ENCODE data around the gene TUG1. TPM values are rescaled to one million over a fixed set of nuclear protein-coding genes. Genes with fewer than 3 reads are reported as not detected.

Gene TUG1
- total and polyA plus RNA-seq, 9 of the 15 experiments (the other 6 are each of a cell fraction or from before 2014, with no cell fraction given): 24.7 to 132 (median 58.9) TPM

- TF ChIP-seq POLR2A (conservative IDR thresholded peaks at IDR 0.05): no peak
- TF ChIP-seq SAFB2 (IDR thresholded peaks at IDR 0.05; ENCODE audit: borderline replicate concordance, low read depth, low read length, severe bottlenecking): no peak
- no peak for TF ChIP-seq HDGF (IDR thresholded peaks at IDR 0.05)
- TF ChIP-seq ZNF444 (CRISPR knock-in tag; IDR thresholded peaks at IDR 0.05): no peak
- TF ChIP-seq ZBTB34 (CRISPR knock-in tag; IDR thresholded peaks at IDR 0.05): no peak
- no peak for TF ChIP-seq ZNF511 (CRISPR knock-in tag; IDR thresholded peaks at IDR 0.05)
- TF ChIP-seq UBTF (IDR thresholded peaks at IDR 0.05; ENCODE audit: borderline replicate concordance in 1 of 2, low read depth in 2 of 2, low read length in 2 of 2): no peak
- ChIA-PET POLR2A (interaction anchor here (1.0 kb wide), 1 partner anchor 15 kb away, joined by 3 read pairs; the partner anchor contains the start of genes MORC2 and TUG1), CTCF (ENCODE audit: low intra/inter-chr PET ratio) (no interaction called here)
- intact Hi-C loops (cut with micrococcal nuclease): no loop called here
- Histone ChIP-seq H3K9me3 (replicated peaks; ENCODE audit: control insufficient read depth, insufficient read depth, low read depth, low read length) (no peaks in the 10 kb centered on the region), H3K4me2 (ENCODE audit: insufficient read depth, low read length) (no peak overlapping the region), H3K27ac (ENCODE audit: extremely low read depth, low read depth, low read length) (no peak overlapping the region), H3K79me2 (ENCODE audit: control insufficient read depth, insufficient read depth, low read length) (0 out of 3 replicates have a peak, but pooled peaks cover 3% of the 10 kb centered on the region), H3K4me3 (no peak overlapping the region), H3K27me3 (ENCODE audit: control insufficient read depth in 2 of 2, insufficient read depth in 2 of 2, low read length in 2 of 2) (no peaks in the 10 kb centered on the region), H3K36me3 (ENCODE audit: control insufficient read depth, insufficient read depth, low read length) (peaks cover 90% of the 10 kb centered on the region), H3K9me1 (ENCODE audit: control insufficient read depth, insufficient read depth, low read length) (no peaks in the 10 kb centered on the region), H3K4me1 (replicated peaks in 1 of 2; ENCODE audit: control insufficient read depth in 2 of 2, insufficient read depth in 2 of 2, low read length in 2 of 2) (no peaks in the 10 kb centered on the region), H3K9ac (ENCODE audit: insufficient read depth in 1 of 2, low read depth in 2 of 2, low read length in 2 of 2) (no peak overlapping the region), H4K20me1 (replicated peaks; ENCODE audit: control insufficient read depth, insufficient read depth, low read length) (no peaks in the 10 kb centered on the region), H2AFZ (ENCODE audit: low read depth, low read length) (no peak overlapping the region)
- DNase-seq (ENCODE audit: extremely low read depth in 1 of 4, low spot score in 3 of 4) (no peak), FAIRE-seq (no peak), ATAC-seq (no peak)
- 100% methylated on average over 1 of the region's 2 CpGs for WGBS (ENCODE audit: insufficient coverage, low coverage, missing lambda C conversion rate)
- in situ Hi-C loops (cut with MboI): loop anchor here (5.0 to 10.0 kb wide), 2 partner anchors 134 to 202 kb away; no protein-coding TSS in a partner anchor
- no TSS peak for BruUV-seq (replicated peaks)
These were observed 15.9 kb upstream of the TUG1 start for GRCh38 chr22:30953206-30953605.
